C4-2B (cell line): ENCODE measurements around the gene NEU4.

ENCODE experiments used
- ZFX ChIP-seq: fragments of 450-650 bp; IDR thresholded peaks from 2 replicates; pipeline ENCODE4 v1.6.1; 2017
- TF ChIP-seq, protein P1 (sequence below): fragments of 450-650 bp; conservative IDR thresholded peaks from 2 replicates; pipeline ENCODE4 v1.5.1; 2017; ENCODE audit warnings: mild to moderate bottlenecking

DNA sequence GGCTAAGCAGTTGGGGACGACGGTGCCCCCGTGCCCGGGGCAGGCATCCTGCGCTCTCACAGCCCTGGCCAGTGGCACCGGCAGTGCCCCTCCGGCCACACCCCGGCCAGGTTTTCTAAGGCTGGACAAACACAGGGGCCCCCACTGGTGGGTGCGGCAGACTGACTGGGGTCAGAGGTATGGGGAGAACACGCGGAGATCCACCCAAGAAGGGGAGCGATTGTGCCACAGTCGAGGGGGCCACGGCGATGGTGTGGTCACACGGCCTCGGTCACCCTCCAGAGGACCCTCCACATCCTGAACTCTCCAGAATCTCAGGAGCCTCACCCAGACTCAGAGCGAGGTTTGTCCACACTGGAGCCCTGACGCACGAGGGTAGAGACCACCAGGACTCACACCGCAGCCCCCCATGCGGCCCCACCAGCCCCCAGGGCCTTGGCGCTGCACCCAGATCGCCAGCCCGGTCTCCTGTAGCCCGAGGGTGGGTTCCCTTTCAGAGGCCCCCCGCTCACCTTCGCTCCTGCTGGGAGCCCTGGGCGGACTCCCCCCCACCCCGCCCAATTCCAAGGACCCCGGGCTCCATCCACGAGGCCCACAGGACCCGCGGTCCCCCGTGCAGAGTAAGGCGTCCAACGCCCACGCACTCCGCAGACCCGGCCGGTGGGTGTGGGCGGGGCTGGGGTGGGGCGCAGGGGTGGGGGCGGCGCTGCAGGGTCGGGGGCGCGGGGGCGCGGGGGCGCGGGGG, 34.5 kb downstream of the NEU4 start:
- TF ChIP-seq, protein P1, sequence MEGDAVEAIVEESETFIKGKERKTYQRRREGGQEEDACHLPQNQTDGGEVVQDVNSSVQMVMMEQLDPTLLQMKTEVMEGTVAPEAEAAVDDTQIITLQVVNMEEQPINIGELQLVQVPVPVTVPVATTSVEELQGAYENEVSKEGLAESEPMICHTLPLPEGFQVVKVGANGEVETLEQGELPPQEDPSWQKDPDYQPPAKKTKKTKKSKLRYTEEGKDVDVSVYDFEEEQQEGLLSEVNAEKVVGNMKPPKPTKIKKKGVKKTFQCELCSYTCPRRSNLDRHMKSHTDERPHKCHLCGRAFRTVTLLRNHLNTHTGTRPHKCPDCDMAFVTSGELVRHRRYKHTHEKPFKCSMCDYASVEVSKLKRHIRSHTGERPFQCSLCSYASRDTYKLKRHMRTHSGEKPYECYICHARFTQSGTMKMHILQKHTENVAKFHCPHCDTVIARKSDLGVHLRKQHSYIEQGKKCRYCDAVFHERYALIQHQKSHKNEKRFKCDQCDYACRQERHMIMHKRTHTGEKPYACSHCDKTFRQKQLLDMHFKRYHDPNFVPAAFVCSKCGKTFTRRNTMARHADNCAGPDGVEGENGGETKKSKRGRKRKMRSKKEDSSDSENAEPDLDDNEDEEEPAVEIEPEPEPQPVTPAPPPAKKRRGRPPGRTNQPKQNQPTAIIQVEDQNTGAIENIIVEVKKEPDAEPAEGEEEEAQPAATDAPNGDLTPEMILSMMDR = no peak
- no peak for TF ChIP-seq ZFX
